ENCODE measurements around the gene ZDHHC17.

Gene ZDHHC17

GRCh38 chr12:76878899-76879709 is 115.2 kb downstream of the ZDHHC17 start, which contains the start of gene CSRP2:
TSS of gene CSRP2 (minus strand) at chr12:76879019. CDS start at chr12:76866260, 12,759 bp downstream.
- DNase-seq: peak; percentile 93

GRCh38 chr12:76879710-76880518 is 116.0 kb downstream of the ZDHHC17 start:
- no peak for DNase-seq

DNA sequence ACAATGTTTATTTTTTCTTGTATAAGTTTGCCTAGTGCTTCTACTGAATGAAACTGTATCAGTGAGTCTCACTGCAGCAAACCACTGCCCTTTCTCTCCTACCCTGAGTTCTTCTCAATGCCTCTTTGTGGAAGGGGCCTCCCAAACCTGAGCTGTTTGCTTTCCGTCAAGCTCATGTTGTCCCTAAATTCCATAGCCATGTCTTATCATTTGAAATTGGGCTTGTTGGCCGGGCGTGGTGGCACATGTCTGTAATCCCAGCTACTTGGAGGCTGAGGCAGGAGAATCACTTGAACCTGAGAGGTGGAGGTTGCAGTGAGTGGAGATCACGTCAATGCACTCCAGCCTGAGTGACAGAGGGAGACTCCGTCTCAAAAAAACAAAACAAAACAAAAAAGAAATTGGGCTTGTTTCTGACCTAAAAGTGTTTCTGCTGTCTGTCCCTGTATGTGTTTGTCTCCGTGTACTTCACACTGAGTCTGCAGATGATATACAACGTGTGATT is 116.7 kb downstream of the ZDHHC17 start:
- no peak for DNase-seq

- DNase-seq: no peak
Measured at GRCh38 chr12:76881142-76881541, 117.2 kb downstream of the ZDHHC17 start.

DNA sequence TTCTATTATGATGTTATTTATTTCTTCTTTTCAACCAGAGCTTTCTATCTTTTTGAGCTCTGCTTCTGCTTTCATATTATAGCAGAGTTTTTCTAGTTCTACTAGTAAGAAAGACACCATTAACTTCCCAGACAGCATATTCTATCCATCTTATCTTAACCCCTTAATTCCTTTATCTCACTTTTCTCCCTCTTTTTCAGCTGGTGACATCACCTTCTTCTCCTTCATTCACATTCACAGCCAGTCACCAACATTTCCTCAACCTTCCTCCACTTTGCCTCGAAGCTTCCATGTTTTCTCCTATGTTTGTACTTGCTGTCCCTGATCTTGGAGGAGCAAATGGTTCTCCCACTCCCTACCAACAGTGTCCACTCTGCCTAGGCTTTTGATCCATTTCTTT is 118.5 kb downstream of the ZDHHC17 start:
- DNase-seq: no peak

DNA sequence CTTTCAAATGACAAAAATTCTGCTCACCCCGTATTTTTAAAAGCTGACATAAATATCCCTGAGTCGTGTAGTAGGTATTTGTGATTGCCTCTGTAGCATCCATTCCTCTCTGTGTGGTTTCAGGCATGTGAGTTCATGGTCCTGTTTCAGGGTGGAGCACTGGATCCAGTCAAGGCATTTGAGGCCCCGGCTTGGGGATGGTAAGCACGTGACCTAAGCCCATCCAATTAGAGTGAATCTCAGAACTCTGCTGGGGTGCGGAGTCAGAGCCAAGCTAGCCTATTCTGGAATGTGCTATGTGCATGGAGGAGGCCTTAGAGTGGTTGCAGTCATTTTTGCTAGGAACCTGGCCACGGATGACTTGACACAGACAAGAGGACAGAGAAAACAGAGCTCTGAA is 119.2 kb downstream of the ZDHHC17 start:
- DNase-seq: no peak

- no peak for DNase-seq
Measured at GRCh38 chr12:76883811-76884210, 119.9 kb downstream of the ZDHHC17 start.

DNA sequence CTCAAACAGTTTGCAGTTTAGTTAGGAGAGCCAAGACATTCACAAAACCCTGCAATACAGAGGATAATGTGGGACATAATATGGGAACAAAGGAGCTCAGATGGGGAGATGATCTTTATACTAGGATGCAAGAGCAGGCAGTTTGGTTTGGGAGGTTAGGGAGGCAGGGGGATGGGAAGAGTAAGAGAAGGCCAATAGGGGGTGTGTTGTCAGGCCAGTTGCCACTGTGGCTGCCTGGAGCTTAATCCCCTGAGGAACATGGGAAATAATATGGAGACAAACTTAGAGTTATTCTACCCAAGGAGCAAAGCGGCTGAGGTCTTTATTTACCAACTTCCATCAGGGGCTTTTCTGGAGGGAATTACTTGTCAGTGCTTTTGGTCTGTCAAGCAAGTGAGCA is 124.9 kb downstream of the ZDHHC17 start:
- DNase-seq: no peak

GRCh38 chr12:76890151-76891143 is 126.5 kb downstream of the ZDHHC17 start:
- no peak for DNase-seq

DNA sequence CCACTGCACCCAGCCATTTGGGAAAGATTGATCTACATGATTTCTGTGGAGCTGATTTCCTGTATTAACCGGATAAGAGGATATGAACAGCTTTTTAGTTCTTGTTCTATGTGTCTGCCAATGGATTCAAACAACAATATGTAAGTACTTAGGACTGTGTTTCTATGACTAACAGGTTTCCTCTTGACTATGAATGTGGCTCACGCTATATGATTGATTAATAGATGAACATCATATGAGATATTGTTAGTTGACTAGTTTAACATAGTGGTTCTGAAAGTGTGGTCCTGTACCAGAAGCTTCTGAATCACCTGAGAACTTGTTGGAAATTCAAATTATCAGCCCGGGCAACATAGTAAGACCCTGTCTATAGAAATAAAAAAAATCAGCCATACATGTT is 127.7 kb downstream of the ZDHHC17 start:
- no peak for DNase-seq

GRCh38 chr12:76895796-76896195 is 131.9 kb downstream of the ZDHHC17 start:
- DNase-seq: no peak

GRCh38 chr12:76896274-76896673 is 132.4 kb downstream of the ZDHHC17 start:
- DNase-seq: no peak

DNA sequence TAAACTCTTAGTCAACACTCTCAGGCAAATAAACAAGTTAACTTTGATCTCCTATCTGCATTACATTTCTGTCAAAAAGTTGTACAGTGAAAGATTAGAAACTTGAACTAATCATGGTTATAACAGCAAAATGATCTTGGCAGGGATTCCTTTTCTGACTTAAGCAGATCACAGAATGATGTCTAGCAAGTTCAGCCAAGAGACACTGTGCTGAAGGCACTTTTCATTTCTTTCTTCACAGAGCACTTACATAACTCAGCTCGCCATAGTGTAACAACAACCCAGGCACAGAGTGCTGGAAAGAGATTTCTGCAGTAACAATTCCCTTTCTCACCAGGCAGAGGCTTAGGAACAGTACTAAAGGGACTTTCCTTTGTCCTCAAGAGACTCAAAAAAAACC is 134.5 kb downstream of the ZDHHC17 start:
- no peak for DNase-seq

- DNase-seq: no peak
Measured at GRCh38 chr12:76899522-76899921, 135.6 kb downstream of the ZDHHC17 start.

- DNase-seq: no peak
Measured at GRCh38 chr12:76901628-76902380, 137.9 kb downstream of the ZDHHC17 start.

Data from NCI-H1436 (cell line).